ENCODE results near the gene C2orf66.

The C2orf66 gene

DNA sequence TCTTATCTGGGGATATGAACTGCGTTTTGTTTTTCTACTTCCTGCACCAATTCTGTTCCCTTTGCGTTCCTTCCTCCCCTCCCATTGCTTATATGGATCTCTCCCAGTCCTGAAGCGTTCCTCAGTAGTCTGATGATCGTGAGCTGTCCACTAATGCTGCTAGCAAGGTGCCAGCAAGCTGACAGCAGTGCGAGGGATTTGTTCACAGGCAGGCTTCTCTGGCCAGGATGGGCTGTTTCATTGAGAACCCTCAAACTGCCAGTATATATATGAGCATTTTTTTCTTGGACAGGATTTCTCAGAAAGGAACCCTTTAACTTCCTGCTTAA lies 49.8 kb downstream of the C2orf66 start:
- DNase-seq: no peak

GRCh38 chr2:196758474-196759377 lies 50.4 kb downstream of the C2orf66 start:
- DNase-seq: no peak
